Myocyte (in vitro differentiated cells): ENCODE results near the gene TAS2R40. TPM values are rescaled to one million over a fixed set of nuclear protein-coding genes. Genes with fewer than 3 reads are reported as not detected.

Experiments used
- DNase-seq: peaks from one replicate; pipeline ENCODE4 v3.0.0-alpha.2; 2012; ENCODE audit warnings: low read depth
- total RNA-seq: library from RNA; depleted of rRNA; stranded (reverse); fragments of >200 nt; gene quantifications from 2 replicates; pipeline ENCODE4 v1.2.3, GENCODE V29; 2014

TAS2R40 gene
- total RNA-seq, 1 donor from 2014 or later, result not detected

DNA sequence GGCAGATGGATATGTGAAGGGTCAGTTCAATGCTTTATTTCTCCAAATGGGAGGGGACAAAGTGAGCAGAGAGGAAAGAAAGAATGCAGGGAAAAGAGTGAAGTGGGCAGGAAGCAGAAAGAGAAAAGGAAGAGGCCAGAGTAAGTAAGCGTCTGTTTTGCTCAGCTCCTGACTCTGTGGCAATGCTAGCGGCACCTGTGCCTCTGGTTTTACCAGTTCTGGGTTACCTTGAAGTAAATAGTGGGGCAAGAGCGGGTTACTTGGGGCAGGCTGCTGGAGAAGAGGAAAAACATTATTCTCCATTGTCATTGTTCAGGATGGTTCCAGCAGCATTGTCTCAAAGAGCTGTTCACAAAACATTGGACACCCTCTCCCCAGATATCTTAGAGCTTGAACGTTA lies 1.9 kb downstream of the TAS2R40 start:
- no peak for DNase-seq

DNA sequence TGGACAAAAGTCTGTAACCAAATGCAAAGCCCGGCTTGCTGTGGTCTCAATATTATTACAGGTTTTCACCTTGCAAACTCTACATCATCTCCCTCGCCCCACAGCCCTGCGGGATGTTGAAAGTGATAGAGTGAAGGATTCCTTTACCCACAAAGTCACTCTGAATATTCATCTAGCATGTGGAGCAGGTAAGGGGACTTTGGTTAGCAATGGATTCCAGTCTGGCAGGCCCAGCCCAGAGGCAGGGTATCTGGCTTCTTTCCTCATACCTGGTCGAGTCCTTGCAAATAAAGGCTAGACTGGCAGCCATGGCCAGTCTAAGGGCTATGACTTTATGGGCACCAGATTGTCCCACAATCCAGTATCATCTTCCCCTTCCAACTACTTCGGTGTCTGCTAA lies 3.2 kb downstream of the TAS2R40 start:
- DNase-seq, result no peak

- peak; percentile 41 for DNase-seq
Observed at GRCh38 chr7:143227806-143228205, 6.0 kb downstream of the TAS2R40 start.

DNA sequence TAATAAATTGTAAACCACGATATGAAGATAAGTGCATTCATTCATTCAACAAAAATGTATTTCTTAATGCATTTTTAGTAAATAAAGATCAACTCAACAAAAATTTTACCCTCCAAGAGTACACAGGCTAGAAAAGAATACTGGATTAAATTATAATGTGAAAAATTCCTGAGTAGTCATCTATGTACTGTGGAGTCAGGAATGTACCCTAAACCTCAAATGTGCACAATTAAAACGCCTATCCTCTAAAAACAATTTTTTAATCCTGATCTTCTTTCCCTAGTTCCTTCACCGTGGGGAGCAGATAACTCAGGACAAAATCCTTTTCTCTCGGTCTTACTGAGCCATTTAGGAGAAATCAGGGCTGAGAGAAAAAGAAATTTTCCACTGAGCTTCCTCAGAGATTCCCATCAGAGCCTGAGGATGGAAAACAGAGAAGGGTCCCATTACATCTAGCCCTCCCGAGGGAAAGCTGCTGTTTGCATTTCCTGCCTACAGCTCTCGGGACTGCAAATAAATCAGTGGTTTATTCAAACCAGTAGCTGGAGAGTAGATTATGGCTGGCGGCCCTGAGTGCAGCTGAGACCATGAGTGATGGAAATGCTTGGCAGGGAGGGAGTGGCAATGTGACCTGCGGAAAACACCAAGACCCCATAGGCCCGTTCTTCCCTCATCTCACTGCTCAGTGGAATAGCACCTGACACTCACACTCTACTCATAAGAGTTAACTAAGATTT lies 7.4 kb downstream of the TAS2R40 start:
- peak; percentile 44 for DNase-seq

DNA sequence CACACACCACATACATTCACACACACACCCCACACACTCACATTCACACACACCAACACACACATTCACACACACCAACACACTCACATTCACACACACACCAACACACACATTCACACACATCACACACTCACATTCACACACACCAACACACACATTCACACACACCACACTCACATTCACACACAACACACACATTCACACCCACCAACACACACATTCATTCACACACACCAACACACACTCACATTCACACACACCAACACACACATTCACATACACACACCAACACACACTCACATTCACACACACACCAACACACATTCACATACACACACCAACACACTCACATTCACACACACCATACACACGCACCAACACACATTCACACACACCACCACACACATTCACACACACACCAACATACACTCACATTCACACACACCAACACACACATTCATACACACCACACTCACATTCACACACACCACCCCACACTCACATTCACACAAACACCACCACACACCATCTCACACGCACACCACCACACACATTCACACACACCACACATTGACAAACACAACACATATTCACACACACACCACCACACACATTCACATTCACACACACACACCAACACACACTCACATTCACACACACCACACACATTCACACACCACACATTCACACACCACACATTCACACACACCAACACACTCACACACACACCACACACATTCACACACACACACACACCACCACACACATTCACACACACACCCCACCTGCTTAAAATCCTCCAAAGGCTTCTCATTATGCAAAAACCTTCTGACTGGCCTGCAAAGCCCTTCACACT lies 9.0 kb downstream of the TAS2R40 start:
- no peak for DNase-seq

- no peak for DNase-seq
Observed at GRCh38 chr7:143233816-143234532, 12.1 kb downstream of the TAS2R40 start.

DNA sequence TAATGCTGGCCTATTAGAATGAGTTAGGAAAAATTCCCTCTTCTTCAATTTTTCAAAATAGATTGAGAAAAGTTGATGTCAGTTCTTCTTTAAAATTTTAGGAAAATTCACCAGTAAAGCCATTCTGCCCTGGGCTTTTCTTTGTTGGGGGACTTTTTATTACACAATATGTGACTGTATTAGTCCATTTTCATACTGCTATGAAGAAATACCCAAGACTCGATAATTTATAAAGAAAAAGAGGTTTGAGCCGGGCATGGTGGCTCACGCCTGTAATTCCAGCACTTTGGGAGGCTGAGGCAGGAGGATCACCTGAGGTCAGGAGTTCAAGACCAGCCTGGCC lies 12.7 kb downstream of the TAS2R40 start:
- DNase-seq, result no peak

GRCh38 chr7:143235561-143235960 lies 13.7 kb downstream of the TAS2R40 start:
- DNase-seq, result no peak

DNA sequence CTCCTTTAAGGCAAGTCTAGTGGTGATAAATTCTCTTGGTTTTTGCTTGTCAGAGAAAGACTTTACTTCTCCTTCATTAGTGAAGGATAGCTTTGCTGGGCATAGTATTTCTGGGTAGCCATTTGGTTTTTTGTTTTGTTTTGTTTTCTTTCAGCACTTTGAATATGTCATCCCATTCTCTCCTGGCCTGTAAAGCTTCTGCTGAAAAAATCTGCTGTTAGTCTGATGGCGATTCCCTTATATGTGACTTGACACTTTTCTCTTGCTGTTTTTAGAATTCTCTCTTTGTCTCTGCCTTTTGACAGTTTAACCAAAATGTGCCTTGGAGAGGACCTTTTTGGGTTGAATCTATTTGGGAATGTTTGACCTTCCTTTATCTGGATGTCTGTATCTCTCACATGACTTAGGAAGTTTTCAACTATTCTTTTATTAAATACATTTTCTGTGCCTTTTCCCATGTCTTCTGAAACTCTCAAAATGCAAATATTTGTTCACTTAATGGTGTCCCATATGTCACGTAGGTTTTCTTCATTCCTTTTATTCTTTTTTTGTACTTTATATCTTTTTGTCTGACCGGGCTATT lies 14.7 kb downstream of the TAS2R40 start:
- DNase-seq, result no peak

DNA sequence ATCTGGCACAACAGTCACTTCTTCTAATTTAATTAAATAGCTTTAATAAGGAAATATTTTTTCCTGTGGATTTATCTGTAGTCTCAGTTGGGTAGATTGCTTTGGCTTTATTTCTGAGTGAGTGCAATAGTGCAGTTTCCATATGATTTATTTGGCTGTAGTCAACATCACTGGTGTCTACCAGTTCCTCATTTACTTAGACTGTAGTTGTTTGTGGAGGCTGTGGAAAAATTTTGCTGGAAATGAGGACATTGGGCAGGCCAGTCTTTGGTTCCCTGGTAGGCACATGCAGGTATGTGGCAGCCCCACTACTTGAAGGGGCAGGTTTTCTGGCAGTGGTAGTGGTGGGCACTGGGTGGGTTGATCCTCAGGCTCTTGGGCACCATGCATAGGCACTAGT lies 15.5 kb downstream of the TAS2R40 start:
- DNase-seq, result no peak

DNA sequence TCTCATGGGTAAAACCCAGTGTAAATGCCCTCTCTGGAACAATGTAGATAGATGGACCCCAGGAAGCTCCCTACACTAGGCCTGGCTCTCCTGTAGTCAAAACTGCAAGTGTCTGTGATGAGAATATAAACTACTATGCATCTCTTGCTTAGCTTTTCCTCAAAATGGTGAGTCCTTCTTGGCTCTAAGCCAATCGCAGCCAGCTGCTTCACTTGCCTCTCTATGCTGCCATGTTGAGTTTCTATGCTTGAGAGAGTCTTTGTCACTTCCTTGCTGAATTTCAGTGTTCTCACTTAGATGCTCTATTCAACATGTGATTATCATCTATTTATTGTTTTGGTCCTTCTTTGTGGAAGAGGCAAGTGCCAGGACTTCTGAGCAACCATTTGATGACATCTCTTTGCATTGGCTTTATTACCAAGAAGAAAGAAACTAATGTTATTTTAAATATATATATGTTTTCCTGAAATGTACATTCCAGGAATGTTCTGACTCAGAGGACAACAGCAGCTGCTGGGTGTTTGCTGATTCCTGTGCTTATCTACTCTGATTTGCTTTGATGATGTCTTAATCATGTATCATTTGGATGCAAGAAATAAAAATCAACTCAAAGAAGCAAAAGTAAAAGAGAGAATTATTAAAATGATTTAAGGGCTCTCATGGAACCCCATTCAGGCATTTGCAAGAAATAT lies 16.6 kb downstream of the TAS2R40 start:
- no peak for DNase-seq

- DNase-seq, result no peak
Observed at GRCh38 chr7:143239813-143240212, 18.0 kb downstream of the TAS2R40 start.

DNA sequence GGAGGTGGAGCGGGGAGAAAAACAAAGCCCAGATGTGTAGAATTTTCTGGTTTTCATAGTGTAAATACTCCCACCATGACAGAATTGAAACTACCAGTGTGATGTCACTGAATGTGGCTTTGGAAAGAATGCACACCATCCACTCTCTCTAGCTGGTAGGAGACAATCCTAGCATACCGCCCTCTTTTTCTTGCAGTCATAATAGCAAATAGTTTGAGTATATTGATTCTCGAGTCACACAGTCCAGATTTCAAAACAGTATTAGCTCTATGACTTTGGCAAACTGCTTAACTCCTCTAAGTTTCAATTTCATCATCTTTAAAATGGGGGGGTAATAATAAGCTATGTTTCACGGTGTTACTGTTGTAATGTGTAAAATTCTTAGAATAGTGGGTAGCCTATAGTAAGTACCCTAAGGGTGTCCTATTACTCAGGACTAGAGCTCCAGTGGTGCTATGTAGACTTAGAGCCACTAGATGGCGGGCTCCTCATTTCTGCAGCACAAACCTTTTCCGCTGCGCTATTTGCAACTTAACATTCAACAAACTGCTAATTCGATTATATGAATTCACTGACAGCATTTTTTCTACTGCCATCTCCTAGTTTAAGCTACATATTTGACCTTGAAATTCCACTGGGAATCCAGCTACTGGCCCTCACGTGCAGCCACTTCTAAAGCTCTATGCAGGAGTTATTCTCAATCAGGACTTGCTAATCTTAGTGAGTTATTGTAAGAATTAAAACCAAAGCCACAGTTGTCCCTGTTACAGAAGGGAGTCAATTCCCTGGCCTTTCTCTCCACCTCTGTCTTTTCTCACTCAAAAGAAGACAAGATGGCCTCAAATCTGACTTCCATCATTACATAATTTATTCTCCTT lies 18.7 kb downstream of the TAS2R40 start:
- DNase-seq, result peak; percentile 85

GRCh38 chr7:143242306-143242705 lies 20.5 kb downstream of the TAS2R40 start:
- DNase-seq, result no peak

DNA sequence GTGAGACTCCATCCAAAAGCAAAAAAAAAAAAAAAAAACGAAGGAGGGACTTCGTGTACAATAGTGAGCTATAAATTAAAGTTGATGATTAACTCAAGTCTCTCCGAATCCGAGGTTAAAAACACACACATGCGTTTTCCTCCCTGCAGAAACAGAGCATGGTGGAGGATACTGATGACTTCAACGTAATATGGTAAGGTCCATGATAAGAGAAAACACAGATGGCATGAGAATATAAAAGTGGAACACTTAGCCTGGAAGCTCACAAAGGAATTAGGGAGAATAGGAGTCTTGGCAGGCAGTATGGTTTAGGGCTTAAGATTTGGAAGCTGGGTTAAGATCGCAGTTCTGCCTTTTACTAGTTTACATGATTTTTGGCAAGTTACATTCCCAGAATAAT lies 21.3 kb downstream of the TAS2R40 start:
- no peak for DNase-seq

DNA sequence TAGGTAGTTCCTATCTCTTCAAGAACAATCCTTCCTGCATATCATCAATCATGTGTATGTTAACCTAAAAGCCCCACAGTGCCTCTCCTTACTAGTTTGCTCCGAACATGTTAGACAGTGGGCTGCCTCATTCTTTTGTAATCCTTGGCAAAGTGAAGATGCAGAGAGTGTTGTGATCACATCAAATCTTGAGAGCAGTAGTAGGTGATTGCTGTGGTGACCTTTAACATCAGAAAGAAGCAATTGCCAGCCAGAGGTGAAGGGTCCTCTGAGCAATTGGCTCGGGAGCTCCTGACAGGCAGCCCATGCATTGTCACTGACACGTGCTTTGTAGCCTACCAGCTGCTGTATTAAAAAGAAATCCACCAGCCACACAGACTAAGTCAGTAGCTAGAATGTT lies 21.8 kb downstream of the TAS2R40 start:
- no peak for DNase-seq

GRCh38 chr7:143244321-143244720 lies 22.5 kb downstream of the TAS2R40 start:
- no peak for DNase-seq

DNA sequence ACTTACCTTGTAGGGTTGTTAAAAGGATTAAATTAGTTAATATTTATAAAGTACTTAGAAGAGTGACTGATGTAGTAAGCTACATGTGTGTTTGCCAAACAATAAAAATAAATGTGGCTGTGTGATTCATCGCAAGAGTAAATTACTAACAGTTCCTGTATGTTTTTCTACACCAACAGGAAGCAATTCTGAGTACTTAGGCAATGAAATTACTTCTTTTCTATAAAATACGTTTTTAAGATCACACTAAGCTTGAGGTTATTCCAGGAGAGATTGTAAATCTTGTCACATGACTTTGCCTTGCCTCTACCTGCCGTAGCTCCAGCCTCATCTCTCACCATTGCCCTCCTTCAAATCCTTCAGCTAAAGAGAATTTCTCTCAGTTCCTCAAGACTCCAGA lies 23.3 kb downstream of the TAS2R40 start:
- DNase-seq, result no peak

GRCh38 chr7:143247372-143247771 lies 25.5 kb downstream of the TAS2R40 start:
- DNase-seq, result no peak

DNA sequence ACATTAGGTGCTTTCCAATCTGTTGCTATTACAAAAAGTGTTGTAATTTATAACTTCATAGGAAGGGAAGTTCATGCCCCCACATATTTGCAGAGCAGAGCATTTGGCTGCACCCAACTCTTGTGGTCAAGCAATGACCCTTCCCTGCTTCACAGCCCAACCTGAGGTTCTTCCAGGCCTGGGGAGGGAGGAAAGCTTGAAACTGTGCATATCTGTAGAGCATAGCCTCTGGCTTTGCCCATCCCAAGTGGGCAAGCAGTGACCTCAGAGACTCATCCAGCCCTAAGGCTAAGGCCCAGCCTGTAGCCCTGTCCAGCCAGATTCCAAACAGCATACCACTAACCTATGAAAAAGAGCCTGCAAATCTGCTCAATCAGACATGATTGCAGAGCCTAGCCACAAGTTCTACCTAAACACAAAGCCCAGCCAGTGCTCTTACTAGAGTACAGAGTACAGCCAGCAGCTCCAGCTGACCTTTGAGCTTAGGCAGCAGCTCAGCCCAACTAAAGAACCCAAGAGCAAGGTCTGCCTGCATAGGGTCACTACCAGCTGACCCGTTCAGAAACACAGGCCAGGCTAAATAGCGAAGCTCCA lies 27.0 kb downstream of the TAS2R40 start:
- no peak for DNase-seq
